Skin of body (tissue), 2 donors: ENCODE results near the gene MAPKAPK3. TPM values are rescaled to one million over a fixed set of nuclear protein-coding genes. Genes with fewer than 3 reads are reported as not detected.

Source experiments
- DNase-seq: peaks from one replicate; lab custom pipeline; 2025; lab: John Stamatoyannopoulos, UW
- total RNA-seq: library from RNA; depleted of rRNA; stranded (reverse); fragments of >200 nt; gene quantifications from one replicate; pipeline ENCODE4 v1.2.3, GENCODE V29; 2014

Gene MAPKAPK3
- total RNA-seq = 27.8 TPM

DNA sequence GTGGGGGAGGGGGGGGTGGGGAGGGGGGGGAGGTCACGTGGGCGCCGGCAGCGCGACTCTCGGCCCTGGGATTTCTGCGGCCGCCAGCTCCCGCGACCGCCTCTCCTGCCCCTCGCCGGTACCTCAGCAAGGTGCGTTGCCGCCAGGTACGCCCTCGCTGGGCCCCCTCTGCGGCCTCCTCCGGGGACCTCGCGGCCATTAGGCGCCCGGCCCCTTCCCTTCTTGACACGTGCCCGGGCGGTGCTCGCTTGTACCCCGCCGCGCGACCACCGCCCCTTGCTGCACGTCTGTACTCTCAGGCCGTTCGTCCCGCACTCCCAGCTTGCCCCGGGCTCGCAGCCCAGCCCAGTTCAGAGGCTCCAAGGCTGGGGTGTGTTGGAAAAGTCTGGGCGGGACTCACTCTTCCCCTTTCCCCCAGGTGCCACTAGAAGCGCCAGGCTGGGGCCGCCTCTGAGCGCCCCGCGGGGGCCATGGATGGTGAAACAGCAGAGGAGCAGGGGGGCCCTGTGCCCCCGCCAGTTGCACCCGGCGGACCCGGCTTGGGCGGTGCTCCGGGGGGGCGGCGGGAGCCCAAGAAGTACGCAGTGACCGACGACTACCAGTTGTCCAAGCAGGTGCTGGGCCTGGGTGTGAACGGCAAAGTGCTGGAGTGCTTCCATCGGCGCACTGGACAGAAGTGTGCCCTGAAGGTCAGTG, at the start of gene MAPKAPK3:
Gene MAPKAPK3 (plus strand): TSS at position 56 of the 696 bp plus-strand sequence. CDS start 415 bp downstream, at position 471.
- peak; percentile 6 for DNase-seq

DNA sequence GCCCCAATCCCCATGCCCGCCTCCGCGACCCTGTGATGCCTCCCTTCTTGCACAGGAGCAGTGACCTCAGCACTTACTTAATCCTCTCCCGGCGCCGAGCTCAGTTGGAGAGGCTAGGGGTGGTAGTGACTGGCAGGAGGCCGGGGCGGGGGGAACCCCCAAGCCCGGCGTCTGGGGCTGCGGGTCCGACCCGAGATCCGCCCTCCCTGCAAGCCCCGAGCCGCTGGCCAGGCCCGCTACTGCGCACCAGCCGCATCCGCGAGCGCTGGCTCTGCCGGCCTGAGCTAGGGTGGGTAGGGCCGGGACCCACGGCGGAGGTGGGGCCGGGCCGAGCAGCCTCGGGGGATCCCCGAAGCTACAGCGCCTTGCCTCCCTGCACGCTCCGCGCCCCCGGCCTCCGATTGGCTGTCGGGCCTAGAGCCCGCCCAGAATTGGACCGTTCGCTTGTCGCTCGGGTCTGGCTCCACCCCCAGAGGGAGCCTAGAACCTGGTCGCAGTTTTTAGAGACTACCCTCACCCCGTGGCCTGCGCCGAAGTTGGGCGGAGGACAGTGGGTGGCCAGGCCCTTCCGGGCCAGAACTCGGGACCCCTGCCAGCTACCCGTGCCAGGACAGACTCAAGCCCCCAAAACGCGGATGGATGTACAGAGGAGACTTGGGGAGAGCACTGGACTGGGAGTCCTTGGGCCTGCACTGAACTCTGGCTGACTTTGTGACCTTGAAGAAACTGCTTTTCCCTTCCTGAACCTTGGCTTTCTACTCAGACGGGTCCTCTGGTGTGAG, 49.4 kb upstream of the MAPKAPK3 start, which contains the start of gene C3orf18:
Gene C3orf18 (minus strand): TSS at position 362 of the 782 bp plus-strand sequence. CDS start 2,048 bp downstream, outside the sequence.
- peak; percentile 67 for DNase-seq

DNA sequence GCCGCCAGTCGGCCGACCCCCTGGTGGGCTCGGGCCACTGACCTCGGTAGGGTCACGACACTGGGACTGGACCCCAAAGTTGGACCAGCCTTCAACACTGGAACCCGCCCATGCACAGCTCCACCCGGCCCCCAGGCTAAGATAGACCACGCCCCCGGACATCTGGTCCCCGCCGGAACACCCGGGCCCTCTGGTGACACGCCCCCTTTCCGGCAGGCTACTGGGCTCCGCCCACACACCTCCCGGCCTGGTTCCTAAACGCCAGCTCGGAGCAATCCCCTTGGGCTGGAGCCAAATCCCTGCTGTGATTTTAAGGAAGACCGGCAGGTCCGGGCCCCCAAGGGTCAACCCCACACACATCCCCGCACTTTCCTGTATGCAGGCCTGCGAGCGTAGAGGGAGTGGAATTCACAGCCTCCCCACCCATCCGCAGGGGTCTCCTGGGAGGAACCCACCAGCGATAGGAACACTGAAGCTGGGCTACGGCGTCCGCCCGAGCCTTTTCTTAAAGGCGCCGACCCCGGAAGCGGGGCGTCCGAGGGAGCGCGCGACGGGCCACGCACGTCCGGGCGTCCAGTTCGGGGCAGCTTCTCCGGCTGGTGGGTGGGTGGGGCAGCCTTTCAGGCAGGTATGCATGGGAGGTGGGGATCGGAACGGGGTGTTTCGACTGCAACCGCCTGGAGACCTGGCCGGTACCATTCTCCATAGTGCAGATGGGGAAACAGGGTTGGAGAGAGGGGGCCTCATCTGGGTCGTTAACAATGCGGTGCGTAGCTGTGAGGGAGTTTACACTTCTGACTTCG, 47.8 kb upstream of the MAPKAPK3 start, which contains the start of gene HEMK1:
Gene HEMK1 (plus strand): TSS at position 576 of the 803 bp plus-strand sequence. CDS start 1,583 bp downstream, outside the sequence.
- peak; percentile 98 for DNase-seq

DNA sequence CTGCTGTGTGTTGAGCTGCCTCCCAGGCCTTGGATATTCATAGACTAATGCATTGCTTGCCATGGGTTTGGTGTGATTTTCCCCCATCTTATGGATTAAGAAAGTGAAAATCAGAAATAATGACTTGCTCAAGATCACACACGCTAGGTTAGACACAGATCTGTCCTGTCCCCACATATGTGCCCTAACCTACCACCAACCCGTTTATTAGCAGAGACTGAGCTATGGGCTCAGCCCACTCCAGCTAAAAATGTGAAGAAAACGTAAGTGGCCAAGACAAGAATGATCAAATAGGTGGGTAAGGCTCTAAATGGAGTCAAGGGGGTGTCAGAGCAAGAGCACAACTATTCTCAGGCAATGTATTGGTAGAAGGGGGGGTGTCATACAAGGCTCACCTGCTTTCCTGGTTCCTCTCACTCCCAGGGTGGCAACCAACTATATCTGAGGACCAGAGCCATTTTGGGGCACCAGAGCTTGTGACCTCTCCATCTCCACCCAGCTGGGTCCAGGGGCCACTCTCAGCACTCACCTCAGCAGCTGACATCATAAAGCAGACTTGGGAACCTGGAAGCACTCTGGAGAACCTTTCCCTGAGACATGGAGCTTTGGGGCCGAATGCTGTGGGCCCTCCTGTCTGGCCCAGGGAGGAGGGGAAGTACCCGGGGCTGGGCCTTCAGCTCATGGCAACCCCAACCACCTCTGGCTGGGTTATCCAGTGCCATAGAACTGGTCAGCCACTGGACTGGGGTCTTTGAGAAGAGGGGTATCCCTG, 46.3 kb upstream of the MAPKAPK3 start:
- peak; percentile 10 for DNase-seq

DNA sequence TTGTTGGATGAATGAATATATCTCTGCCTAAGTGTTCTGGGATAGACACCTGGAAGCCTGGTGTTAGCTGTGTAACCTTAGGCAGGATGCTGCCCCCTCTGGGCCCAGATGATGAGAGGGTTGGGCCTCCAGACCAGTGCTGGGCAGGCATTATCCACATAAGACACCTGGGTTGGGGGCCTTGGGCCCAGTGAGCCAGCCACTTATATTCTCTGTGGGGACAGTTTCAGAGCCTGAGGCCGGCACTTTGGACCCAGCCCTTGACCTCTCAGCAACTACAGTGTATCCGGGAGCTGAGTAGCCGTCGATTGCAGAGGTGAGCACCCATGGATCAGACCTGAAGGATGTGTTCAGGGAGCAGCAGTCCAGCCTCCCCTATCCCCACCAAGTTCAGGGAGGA, 45.5 kb upstream of the MAPKAPK3 start:
- DNase-seq = no peak

DNA sequence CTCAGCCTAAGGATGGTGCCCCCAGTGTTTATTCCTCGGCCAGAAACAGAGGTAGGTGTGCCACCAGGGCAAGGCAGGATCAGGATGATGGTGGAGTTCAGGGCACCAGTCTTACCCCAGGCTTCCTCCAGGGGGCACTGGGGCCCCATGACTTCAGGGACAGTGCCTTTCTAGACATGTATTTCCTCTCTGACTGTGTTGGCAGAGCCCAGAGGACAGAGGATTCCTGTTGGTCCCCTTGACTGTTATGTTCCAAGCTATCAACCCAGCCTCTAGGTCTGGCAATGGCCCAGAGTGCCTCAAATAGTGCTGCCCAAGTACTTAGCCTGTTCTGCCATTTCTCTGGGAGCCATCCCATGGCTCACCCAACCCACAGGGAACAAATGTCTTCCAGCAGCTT, 44.8 kb upstream of the MAPKAPK3 start:
- DNase-seq = peak; percentile 45

DNA sequence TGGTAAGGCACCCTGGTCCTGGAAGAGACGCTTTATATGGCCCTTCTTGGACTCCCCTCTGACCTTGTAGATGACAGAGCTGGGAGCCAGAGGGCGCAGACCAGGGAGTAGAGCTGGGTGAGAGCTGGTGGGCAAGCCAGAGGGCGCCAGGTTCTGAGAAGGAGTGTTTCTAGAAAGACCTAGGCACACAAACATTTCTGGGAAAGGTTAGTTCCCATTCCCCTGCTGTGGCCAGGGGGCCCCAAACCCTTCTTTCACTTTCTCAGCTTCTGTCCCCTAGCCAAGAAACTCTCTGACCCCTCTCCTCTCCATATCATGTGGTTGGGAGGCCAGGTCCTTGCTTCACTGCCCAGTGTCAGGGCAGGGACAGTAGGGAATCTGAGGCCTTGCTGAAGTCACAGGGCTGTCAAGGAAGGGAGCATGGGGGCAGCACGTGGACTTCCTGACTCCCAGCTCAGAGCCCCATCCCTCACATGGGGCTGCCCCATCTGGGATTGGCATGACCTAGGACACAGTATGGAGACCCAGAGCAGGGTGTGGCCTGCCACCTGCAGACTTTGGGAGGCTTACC, 44.1 kb upstream of the MAPKAPK3 start:
- no peak for DNase-seq

DNA sequence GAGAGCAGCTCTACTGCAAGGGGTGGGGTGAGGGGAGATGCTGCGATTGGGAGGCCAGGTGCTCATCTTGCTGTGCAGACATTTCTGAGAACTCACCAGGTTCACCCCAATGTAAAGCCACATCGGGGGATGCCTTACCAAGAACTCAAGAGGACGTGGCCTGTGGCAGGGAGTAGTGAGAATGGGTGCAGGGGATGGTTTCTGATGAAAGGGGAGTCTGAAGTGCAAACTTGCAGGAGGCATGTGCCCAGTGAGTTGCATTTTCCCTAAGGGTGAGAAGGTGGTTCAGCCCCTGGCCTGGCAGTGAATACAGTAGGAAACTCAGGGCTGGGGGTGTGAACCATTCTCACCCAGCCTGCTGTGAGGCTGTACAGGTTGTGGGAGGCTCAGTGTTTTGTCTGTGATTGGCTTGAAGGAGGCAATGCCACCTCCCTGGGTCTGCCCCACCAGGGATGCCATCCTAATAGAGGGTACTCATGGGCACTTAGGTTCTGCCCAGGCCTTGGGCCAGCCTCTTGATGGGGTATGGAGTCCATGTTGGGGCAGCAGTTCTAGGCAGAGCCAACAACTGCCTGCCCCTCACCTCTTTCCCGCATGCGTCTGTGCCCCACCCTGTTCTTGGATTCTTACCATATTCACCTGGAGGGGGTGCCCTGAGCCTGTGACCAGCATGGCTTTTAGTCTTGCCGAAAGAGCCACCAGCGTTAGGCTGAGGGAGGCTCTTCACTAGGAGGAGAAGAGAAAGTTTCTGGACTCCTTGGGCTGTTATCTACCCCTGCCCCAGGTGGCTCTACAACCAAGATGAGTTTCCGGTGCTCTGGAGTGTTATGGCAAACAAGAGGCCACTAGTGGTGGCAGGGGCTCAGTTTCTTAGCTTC, 43.1 kb upstream of the MAPKAPK3 start:
- DNase-seq = no peak

DNA sequence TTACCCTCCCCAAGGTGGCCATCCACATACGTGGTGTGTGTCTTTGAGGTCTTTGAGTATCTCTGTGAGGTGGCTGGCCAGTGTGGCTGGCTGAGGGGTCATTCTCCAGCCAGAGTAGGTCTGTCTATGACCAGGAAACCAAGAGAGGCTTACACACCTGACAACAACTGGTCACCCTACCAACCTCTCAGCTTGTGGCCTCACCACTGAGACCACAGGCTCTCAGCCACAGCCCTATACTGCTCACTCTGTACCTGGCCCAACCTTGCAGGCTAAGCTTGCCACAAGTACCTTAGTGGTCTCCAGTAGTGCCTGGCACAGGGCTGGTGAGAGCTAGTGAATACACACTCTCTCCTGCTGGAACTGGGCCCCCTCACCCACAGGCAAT, 42.5 kb upstream of the MAPKAPK3 start:
- no peak for DNase-seq

DNA sequence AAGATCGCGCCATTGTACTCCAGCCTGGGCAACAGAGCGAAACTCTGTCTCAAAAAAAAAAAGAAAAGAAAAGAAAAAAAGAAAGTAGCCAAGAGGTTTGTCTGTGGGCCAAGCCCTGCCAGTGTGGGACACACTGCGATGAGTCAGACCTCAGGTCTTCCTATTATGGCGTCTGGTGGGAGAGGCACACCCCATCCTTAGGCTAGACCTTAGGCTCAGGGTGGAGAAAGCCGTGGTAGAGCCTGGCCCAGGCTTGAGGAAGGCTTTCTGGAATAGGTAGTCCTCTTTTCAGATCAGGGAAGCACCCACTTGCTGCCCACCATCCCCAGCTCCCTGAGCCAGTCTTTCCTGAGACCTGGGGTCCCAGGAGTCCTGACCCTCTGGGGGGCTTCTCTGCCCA, 41.6 kb upstream of the MAPKAPK3 start:
- no peak for DNase-seq

DNA sequence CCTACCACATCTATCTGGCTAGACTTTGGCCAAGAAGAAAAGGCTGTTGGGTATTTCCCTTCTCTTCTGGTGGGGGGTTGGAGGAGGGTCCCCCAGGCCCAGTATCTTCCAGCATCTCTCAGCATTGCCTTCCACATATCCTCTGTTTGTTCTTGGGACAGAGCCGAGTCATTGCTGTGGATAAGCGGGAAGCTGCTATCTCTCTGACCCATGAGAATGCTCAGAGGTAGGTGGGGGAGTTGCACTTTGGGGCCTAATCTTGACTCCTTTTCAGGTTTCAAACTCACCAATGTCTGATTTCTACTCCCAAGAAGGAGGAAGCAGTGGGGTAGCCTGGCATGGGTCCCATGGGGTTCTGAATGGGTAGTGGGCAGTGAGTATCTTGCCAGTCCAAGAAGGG, 39.6 kb upstream of the MAPKAPK3 start:
- no peak for DNase-seq

DNA sequence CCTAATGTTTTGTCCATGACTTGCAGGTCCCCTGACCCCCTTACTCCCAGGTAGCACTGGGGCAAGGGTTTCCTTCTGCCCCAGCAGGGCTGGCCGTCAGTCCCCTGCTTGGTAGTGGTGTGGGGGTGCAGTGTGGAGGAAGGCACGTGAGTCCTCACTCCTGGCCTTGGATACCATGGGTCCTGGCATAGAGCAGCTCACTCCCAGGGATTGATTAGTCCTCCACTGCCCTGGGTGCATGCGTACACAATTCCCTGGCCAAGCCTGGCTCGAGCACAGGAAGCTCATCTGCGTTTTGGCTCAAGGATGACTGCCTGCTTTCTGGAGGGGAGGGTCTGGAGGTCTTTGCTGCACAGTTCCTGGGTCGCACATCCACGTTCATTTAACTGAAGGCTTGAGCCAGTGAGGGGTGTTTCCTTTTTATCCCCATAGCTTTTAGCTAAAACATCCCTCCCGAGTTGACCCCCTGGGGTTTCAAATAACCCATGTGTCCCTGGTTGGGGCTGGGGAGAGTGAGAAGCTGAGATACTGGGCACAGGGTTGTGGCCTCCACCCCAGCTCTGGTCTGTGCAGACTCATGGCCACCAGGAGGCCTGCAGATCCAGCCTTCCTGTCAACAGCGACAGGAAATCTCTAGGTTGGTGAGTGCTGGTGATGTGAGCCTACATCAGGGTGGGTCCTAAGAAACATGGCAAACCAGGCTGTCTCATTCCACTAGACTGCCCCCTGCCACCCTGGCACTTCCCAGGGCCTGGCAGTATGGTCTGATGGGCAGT, 36.1 kb upstream of the MAPKAPK3 start:
- DNase-seq = no peak

DNA sequence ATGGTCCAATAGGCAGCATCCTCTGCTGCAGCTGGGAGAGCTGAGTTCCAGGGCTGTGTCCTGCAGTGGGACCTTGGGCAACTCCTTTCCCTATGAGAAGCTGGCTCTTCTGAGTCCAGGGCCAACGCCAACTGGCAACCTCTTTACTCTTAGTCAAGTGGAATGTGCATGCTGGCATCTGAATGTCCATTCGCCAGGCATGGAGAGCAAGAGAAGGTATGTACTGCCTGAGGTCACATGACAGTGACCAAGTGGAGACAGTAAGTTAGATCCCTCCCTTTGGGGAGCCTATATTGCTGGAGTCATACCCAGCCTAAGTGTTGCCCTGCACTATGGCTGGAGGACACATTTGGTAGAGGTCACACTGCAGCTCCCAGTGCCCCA, 35.5 kb upstream of the MAPKAPK3 start:
- DNase-seq = no peak

DNA sequence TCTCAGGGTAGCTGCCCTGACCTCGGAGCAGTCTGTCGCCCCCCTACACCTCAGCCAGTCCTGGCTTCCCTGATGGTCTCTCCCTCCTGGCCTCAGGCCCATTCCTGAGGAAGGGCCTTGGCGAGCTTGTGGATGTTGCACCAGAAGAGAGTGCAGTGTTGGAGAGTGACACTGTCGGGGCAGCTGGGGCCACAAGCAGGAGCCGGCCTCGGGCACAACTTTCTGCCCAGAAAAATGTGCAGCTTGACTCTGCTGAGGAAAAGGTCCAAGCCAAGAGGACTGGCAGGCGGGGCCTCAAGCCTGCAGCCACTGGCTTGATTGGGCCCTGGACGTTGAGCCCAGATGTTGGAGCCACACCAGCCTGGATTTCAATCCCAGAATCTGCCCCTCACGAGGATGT, 34.9 kb upstream of the MAPKAPK3 start:
- DNase-seq = no peak

DNA sequence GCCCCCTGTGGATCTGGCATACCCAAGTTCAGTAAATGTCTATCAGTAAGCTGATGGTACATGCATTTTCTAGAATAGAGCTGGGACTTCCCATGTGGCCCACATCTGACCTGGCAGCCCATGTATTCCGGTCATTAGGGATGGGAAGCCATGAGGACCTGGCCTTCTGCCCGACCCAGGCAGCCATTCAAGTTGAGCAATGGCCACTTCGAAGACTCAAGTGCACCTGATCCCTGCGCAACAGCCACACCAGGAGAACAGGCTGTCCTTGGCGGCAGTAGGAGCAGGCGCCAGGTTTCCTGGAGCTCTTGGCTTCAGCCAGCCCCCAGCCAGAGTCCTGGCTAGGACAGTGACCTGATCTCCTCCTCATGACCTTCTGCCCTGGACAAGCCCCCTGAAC, 33.1 kb upstream of the MAPKAPK3 start:
- DNase-seq = no peak

DNA sequence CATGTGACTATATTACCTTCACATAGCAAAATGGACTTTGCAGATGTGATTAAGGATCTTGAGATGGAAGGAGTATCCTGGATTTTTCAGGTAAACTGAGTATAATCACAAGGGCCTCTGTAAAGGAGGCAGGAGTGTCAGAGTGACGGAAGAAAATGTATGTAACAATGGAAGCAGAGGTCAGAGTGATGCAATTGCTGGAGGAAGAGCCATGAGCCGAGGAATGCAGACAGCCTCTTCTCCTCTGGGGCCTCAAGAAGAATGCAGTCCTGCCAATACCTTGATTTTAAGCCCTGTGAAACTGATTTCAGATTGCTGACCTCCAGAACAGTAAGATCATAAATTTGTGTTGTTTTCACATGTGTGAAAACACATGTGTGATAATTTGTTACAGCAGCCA, 32.6 kb upstream of the MAPKAPK3 start:
- no peak for DNase-seq

DNA sequence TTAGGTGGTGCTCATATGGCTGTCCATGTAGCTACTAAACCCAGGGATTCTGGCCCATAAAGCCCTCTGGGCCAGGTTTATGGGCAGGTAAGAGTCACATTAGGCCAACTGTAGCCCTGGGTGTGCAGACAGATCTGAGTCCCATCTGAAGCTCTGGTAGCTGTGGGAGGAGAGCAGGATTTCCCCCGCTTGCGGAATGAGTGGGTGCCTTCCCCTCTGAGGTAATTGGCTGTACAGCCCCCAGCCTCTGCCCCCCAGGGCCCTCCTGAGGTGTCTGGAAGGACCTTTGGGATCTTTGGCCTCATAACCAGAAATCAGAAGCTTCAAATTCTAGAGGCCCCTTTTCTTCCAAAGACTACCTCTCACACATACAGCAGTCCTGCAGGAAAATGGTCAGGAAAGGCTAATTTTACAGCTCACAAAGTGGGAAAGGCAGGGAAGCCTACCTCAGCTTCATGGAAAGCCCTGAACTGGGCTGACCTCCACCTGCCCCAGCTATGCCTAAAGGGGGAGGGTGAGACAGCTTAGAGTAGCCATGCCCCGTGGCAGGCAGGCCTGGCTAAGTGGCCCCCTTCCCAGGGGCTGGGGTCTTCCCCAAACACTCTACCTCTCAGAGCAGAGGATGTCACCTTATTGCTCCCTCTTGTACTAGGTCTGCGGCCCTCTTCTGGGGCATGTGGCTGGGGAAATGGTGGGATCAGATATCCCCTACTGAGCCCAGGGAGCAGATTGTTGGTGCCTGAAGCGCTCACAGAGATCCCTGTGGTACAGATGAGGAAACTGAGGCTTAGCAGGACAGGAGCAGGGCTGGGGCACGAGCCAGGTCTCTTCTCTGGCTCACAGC, 30.8 kb upstream of the MAPKAPK3 start:
- DNase-seq = no peak

DNA sequence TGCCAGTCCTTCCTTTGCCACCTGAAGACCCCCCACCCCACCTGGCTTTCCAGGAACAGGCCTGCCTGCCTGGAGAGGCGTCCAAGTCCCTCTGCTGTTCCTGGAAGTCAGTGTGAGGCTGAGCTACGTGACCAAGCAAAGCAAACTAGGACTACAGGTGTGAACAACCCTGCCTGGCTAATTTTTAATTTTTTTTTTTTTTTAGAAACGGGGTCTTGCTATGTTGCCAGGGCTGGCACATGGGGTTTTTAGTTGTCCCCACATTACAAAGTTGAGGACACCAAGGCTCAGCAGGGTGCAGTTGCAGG, 30.2 kb upstream of the MAPKAPK3 start:
- DNase-seq = no peak
